GM21390 (cell line): ENCODE data around the gene CNPY1.

Source experiments
- ATAC-seq: cut with Tn5 transposase; IDR thresholded peaks from one replicate; pipeline ENCODE4 v1.9.1; 2021; ENCODE audit not compliant: unreplicated experiment

The CNPY1 gene

GRCh38 chr7:155560196-155560885 is 14.0 kb upstream of the CNPY1 start:
- ATAC-seq: no peak

DNA sequence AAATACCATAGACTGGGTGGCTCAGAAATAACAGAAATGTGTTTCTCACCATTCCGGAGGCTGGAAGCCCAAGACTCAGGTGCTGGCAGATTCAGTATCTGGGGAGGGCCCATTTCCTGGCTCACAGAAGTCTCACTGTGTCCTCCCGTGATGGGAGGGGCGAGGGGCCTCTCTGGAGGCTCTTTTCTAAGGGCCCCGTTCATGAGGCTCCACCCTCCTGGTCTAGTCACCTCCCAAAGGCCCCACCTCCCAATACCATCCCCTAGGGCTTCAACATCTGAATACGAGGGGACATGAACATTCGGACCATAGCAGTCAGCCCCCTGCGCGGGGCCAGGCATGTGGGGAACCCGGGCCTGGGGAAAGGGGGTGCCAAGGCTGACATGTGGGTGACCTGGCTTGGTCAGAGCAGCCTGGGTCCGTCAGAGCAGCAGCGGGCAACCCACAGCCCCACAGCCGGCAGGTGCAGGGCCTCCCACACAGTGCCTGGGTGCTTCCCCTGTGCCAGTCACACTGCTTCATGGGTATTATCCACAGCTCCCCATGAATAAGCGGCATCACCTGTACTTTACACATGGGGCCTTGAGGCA is 13.3 kb upstream of the CNPY1 start:
- ATAC-seq: no peak

- ATAC-seq: no peak
Measured at GRCh38 chr7:155558961-155559360, 12.6 kb upstream of the CNPY1 start.

GRCh38 chr7:155558351-155558750 is 12.0 kb upstream of the CNPY1 start:
- no peak for ATAC-seq

DNA sequence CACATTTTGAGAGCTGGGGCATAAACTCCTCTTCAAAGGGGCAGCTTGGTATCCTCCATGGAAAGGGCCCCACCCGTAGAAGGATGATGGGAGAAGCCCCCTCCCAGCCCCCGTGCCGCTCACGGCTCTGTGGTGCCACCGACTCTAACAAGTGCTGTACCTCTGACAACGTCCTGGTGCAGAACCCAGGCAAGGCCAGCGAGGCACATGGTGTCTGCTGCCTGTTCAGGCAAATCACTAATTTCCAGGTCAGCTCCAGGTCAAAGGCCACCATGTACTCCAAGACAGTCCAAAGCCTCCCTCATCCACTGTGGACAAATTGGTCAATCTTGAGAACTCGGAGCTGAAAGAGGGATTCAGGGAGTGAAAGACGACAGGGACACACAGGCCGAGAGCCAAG is 11.4 kb upstream of the CNPY1 start:
- no peak for ATAC-seq

GRCh38 chr7:155556763-155557162 is 10.4 kb upstream of the CNPY1 start:
- no peak for ATAC-seq

DNA sequence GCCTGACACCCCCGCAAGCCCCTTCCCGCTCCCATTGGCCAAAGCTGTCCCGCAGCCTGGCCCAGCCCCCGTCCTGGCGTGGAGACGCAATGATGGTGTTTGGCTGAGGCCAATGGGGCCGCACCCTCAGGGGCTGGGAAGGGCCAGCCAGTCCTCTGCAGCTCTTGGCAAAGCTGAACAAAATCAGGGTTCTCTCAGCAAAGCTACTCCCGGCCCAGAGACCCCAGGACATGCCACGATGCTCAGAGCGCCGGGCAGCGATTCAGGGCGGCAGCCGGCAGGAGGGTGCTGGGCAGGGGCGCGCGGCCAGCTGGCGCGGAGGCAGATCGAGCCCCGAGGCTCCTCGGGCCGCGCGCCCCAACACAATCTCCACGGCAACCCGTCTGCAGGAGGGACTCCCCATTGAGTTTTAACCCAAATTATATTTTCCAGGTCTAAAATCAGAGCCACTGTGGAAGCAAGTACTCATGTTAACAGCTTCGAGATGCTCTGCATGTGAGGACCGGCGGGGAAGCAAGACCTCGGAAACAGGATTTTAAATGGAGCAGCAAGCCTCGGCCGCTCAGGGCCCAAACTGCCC is 8.8 kb upstream of the CNPY1 start:
- ATAC-seq: no peak

GRCh38 chr7:155553871-155554270 is 7.5 kb upstream of the CNPY1 start:
- no peak for ATAC-seq

DNA sequence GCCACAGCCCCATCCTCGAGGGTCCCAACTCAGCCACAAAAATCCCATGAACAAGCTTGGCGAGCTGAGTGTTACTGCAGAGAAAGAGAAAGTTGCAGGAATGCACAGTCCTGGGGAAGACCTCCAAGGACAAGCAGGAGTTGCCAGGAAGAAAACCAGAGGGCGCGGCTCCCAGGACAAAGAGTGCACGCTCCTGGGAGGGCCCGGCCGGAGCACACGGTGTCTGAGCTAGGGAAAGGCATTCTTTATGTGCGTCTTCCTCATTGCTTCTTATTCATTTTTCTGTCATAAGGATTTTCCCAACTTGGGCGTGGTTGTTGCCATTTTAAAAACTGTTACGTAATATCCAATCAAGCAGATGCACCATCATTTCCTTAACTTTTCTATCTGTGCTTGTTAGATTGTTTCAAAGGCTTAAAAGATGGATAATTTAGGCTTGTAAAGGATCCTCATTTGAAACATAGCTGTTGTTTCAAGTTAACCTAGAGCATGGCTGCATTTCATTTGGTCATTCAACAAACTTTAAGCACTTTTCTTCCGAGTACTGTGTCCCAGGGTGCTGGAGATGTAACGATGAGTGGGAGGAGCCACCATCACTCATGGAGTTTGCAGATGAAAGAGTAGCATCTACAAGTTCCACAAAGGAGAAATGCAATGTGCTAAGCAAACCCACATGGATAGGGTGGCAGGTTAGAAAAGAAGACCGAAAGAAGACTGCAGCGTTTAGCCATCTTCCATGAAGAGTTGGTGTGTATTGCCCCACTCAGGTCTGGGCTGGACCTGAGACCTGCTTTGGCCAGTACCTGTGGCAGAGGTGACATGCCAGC is 5.6 kb upstream of the CNPY1 start:
- ATAC-seq: no peak

GRCh38 chr7:155550916-155551315 is 4.6 kb upstream of the CNPY1 start:
- no peak for ATAC-seq

DNA sequence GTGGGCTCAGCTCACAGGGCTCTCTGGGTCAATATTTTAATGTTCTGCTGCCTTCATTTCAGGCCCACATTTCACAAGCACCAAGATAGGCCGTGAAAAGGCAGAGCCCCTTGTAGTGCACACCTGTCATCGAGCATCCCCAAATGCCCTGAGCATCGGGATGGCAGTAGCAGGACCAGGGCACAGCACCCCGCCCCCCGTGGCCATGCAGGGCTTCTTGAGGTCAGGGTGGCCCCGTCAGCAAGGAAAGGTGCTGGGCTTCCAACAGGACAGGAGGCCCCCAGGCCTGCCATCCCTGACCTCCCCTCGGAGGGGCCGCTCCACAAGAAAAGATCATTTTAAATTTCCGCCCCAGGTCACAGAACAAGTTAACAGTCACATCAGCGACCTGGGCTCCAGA is 2.9 kb upstream of the CNPY1 start:
- no peak for ATAC-seq

DNA sequence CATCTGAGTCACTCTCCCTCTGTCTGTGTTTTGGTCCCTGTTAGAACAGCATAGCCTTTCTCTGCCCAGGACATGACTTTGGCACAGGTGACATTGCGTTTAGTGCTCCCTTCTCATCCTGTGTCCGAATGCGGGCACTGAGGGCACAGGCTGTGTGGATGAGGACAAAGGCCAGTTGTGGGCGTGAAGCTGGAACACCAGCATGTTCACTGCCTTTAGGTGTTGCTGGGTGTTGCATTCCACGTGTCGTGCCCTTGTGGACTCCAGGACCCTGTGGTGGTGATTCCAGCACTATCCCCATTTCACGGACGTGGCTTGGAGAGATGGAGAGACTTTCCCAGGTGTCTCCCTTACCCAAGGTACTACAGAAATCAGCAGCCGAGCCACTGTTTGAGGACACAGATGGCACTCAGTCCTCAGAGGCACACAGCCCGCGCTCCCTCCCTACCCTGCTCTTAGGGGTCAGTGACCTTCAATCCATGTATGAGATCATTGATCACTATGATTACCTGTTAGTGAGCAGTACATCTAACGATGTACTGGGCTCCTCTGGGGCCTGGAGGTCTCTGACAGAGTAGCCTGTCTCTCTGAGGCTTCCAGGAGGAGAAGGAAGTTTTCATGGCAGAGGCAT is 917 bp upstream of the CNPY1 start:
- no peak for ATAC-seq

DNA sequence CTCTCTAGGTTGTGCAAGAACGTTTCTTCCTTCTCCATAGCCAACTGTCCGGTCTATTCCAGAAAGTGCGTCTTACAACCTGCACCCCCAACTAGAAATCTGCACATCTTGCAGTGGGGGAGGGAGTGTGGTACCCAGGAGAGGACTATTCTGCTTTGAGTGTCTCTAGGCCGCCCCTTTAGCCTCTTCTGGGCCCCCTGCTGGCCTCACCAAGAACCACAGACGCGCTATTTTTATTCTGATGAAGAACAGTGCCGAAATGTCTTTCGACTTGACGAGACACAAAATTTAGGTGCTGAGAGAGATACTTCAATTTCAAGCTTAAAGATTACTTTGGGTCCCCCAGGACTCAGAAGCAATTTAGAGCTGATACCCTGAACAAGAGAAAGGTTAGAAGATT is 1.0 kb downstream of the CNPY1 start:
- ATAC-seq: no peak

- no peak for ATAC-seq
Measured at GRCh38 chr7:155544485-155544884, 1.9 kb downstream of the CNPY1 start.

- ATAC-seq: no peak
Measured at GRCh38 chr7:155543926-155544325, 2.4 kb downstream of the CNPY1 start.

- ATAC-seq: no peak
Measured at GRCh38 chr7:155543011-155543876, 3.1 kb downstream of the CNPY1 start.

DNA sequence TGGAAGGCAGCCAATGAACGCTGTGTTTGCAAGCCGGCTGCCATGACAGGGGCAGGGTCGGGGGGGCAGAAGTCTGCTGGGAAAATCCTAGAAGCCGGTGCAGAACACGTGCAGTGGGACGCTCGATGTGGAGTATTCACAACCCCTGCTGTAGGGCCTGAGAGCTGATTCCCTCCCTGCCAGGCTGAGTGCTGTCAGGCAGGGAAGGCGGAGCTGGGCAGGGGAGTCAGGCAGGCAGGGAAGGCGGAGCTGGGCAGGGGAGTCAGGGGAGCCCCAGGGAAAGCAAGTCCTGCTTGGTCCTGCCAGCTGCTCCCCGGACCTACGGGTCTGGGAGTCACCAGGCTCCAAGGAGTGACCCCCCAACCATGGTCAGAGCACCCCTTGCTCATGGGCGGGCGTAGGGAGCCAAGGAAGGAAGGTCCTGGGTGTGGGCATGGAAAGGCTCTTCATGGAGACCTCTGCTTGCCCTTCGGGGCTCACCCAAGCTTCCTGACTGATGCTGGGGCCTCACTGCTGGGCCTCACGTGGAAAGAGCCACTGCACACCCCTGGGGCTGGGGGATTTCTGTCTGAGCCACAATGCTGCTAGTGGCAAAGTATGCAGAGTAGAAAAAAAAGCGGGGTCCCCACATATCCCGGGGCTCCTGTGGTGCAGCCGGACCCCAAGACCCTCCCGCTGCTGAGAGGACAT is 4.2 kb downstream of the CNPY1 start:
- no peak for ATAC-seq

- no peak for ATAC-seq
Measured at GRCh38 chr7:155540553-155540952, 5.8 kb downstream of the CNPY1 start.

DNA sequence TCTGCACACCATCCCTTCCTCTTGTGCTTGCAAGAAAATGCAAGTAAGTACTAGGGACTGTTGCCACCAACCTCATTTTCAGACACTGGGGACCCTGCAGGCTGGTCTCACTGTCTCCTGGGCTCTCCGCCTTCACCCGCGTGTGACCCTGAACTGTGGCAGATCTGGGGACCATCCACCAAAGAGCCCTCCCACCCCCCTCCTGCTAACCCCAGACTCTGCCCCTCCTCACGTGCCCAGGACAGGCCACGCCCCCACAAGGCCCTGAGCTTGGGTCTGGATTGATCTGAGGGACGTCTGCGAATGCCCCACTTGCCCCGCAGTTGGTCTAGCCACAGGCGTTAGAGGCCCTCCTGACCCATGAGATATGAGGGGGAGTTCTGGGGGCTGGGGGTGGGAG is 8.1 kb downstream of the CNPY1 start:
- no peak for ATAC-seq

- no peak for ATAC-seq
Measured at GRCh38 chr7:155536451-155536850, 9.9 kb downstream of the CNPY1 start.
